Measurements from ENCODE around the gene ANO2.

Gene ANO2

DNA sequence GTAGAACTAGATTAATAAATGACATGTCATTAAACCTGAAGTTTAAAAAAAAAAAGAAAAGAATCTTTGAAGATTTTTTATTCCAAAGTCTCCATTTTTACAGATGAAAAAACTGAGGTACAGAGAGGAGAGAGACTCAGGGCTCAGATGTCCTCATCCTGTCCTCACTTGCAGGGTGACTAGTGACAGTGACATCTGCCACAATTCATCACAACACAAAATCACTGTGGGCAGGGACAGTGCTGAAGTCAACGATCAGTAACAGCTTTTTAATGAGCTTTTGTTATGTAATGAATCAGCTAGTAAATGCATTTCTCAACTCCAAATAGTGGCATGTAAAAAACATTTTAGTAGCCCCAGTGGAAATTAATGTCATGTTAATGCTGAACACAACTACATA, 374.6 kb downstream of the ANO2 start:
- peak in 1 of 3 experiments; percentile 47 for DNase-seq

DNA sequence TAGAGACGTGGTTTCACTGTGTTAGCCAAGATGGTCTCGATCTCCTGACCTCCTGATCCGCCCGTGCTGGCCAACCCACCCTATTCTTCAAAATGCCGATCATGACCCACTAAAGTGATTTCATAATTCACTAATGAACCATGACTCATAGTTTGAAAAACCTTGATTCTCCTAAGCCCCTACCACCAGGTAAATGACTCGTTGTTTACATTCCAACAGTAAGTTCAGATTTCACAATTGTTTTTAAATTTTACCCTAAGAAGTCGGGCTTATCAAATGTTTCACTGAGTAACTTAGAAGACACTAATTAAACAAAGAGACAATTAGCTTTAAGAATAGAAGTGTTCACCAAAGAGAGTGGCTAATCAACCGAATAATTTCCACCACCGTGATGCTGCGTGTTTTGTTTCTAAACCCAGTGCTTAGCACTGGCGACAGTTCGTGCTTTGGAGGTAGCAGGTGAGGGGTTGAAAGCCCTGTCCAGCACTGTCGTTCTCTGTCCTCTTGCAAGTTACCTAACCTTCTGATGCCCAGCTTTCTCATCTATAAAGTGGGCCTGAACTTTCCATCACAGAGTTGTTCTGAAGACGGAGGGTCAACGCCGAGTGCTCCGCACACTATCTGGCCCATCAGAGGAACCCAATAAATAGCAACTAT, 376.6 kb downstream of the ANO2 start:
- no peak for DNase-seq

GRCh38 chr12:5567016-5567725, 377.9 kb downstream of the ANO2 start:
- DNase-seq = peak in 2 of 3 experiments; percentile 62 to 88

- no peak for DNase-seq
These were observed 379.0 kb downstream of the ANO2 start for GRCh38 chr12:5565933-5566599.

- no peak for DNase-seq
These were observed 382.5 kb downstream of the ANO2 start for GRCh38 chr12:5562581-5562980.

DNA sequence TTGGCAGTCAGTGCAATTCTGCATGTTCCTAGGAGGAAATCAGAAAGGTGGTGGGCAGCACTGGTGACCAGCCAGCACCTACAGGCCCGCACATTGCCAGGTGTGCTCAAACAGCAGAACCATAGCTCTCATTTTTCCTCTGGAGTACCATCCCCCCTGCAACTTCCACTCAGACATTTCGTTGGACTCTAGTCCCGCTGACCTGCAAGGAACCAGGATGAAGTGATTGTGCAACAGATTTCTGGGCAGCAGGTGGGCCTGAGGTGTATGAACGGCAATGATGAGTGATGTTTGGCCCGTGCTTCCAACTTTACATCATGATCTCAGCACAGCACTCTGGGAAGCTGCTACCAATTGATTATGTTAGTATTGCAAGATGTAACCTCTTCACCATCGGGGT, 383.2 kb downstream of the ANO2 start:
- DNase-seq = no peak

DNA sequence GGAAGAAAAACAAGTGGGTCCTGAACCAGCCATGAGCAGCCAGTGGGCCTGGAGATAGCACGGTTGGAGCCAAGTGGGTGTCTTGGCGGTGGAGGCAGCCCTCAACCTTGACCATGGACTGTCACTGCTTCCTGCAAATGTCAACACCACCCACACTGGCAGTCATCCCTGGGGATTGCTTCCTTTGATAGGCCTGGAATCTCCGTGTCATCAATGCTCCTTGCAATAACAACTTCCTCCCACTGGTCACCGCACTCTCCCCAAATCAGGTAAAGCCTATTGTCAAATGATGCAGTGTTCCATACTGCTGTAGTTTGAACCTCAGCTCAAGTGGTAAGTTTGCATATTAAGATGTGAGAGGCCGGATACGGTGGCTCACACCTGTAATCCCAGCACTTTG, 384.0 kb downstream of the ANO2 start:
- DNase-seq = no peak

DNA sequence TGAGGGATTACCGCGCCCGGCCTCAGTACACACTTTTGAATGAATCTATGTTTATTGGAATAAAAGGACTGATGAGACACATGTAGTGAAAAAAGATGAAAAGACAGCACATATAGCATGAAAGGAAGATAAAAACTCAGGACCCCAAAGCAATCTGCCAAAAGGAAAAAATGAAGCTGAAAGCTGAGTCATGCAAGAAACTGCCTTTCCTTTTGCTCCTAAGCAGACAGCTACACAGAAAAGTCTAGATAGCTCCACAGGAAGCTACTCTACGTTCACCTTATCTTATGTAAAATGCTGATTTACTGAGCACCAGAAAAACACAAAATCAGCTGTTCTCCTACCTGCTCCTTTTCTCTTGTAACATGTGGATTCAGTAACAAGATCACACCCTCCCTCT, 384.8 kb downstream of the ANO2 start:
- DNase-seq = no peak

DNA sequence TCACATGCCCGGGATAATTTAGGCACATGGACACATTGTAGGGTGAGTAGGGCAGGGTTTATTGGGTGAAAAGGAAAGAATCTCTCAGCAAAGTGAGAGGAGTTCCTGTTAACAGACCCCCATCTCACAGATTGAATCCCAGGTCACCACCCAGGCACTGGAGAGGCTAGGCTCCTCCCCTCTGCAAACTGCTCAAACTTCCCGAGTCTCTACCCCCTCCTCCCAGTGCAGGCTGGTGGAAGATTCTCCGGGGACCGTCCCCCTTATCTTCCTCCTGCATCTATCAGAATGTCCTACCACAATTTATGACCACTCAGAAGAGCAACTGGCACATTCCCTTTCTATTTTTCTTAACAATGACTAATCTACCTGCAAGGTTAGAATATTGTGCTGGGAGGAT, 387.2 kb downstream of the ANO2 start:
- DNase-seq = no peak

GRCh38 chr12:5556946-5557673, 387.9 kb downstream of the ANO2 start:
- no peak for DNase-seq

GRCh38 chr12:5556033-5556614, 388.9 kb downstream of the ANO2 start:
- no peak for DNase-seq

DNA sequence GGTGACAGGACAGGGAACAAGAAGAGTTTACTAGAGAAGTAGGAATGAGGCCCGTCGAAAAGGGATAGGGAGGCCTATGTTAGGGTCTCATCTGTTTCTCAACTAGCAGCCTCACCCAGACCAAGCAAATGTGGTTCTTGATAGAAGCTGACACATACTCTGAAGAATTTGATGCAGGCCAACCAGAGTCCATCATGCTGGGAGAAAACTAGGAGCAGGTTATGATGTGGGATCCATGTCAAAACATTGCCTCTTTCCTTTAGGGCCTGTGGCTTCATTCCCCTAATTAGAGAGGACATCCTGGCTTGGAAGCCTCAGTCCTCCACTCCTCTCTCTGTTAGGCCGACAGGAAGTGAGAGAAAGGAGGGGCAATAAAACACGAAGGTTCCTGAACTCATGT, 390.3 kb downstream of the ANO2 start:
- no peak for DNase-seq

GRCh38 chr12:5549011-5549410, 396.0 kb downstream of the ANO2 start:
- no peak for DNase-seq

DNA sequence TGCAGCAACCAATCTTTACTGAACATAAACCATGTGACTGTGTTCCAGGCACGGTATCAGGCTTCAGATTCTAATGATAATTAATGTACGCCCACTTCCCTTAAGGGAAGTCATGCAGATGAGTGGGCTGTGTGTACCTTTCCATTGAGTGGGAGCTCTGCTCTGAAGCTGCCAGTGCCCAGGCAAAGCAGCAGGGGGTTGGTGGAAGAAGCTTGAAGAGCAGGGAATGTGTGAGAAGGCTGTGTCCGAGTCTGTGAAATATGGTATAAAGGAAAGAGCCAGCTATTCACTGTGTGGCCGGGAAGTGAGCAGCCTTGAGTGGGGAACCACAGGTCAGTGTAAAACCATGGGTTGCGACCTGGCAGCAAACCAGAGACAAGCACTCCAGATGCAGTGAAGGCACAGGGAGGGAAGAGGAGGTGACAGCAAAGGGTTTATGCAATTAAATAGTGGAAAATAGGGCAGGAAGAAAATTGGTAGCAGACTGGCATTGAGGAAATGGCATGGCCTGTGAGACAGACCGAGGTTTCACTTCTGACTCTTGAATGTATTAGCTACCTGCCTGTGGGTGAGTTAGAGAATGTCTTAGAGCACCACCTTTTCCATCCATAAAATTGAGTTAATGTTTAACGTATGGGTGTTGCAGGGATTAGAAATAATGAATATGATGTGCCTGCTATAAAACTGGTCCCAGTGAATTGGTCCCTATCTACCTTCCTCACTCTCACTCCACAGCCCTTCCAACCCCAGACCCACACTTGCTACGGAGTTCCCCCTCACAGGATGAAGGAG, 396.7 kb downstream of the ANO2 start:
- no peak for DNase-seq

- DNase-seq = no peak
These were observed 398.4 kb downstream of the ANO2 start for GRCh38 chr12:5546616-5547015.

DNA sequence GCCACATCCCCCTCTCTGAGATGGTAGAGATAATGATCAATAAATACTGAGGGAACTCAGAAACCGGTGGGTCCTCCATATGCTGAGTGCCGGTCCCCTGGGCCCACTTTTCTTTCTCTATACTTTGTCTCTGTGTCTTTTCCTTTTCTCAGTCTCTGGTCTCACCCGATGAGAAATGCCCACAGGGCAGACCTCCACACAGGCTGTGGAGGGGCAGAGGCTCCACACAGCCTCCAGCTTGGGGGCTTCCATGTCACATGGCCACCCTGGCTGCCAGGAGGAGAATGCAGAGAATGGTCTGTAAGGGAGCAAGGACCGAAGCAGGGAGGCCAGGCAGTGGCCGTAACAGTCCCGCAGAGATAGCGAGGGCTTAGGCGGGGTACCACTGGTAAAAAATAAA, 407.3 kb downstream of the ANO2 start:
- no peak for DNase-seq

DNA sequence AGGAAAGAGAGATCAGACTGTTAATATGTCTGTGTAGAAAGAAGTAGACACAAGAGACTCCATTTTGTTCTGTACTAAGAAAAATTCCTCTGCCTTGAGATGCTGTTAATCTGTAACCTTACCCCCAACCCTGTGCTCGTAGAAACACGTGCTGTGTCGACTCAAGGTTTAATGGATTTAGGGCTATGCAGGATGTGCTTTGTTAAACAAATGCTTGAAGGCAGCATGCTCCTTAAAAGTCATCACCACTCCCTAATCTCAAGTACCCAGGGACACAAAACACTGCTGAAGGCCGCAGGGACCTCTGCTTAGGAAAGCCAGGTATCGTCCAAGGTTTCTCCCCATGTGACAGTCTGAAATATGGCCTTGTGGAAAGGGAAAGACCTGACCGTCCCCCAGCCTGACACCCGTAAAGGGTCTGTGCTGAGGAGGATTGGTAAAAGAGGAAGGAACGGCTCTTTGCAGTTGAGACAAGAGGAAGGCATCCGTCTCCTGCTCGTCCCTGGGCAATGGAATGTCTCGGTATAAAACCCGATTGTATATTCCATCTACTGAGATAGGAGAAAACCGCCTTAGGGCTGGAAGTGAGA, 407.9 kb downstream of the ANO2 start:
- peak in 1 of 3 experiments; percentile 12 for DNase-seq

- no peak for DNase-seq
These were observed 409.5 kb downstream of the ANO2 start for GRCh38 chr12:5535541-5535940.

GRCh38 chr12:5534426-5535199, 410.4 kb downstream of the ANO2 start:
- no peak for DNase-seq

GRCh38 chr12:5533368-5533767, 411.7 kb downstream of the ANO2 start:
- DNase-seq = no peak

GRCh38 chr12:5525783-5526367, 419.2 kb downstream of the ANO2 start:
- no peak for DNase-seq
